ENCODE results near the gene ST8SIA5.

ST8SIA5 gene

DNA sequence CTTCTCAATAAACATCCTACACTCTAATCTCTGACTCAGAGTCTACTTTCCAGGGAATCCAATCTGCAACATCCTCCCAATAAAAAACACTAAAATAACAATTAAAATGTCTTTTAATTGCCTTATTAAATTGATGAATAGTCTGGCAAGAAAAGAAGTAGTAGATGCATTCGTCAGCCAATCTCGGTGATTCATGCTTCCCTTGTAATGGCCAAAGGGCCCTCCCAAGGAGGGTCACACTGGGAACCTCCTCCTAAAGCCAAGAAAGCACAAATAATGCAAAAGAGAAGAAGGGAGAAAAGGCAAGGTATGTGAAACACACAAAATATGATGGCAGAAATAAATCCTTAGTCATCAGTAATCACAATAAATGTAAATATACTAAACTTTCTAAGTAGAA is 16.8 kb downstream of the ST8SIA5 start:
- DNase-seq: no peak

DNA sequence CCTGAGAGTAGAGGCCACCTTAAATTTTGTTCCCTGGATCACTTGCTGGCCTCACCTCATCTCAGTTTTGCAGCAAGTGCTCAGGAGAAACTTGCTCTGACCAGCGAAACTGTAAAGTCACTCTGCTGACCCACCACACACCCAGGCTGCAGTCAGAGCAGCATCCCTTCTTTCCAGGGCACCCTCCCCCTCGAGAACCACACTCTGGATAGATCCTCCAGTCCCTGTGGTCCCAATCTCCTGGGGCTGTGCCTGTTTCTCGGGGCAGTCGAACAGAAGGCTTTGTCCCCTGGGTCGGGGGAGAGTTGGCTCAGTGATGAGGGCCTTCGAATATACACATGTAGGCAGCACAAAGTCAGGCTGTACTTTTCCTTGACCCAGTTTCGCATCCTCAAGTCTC is 18.4 kb downstream of the ST8SIA5 start:
- DNase-seq: no peak

DNA sequence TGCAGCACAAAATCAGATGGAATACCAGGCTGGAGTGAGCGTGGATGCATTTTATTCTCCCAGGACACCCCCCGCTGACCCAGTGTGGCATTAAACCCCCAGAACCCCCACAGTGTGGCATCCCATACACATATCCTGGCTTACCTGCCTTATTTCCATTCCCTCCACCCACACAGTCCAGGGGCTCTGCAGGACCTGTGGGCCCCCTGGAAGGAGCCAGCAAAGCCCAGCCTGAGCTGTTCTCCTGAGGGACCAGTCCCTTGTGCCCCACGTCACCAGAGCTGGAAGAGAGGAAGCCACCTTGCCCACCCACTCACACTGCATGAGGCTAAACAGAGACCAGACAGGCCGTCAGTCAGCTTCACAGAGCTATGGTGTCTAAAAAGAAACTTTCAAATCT is 20.1 kb downstream of the ST8SIA5 start:
- DNase-seq: no peak

DNA sequence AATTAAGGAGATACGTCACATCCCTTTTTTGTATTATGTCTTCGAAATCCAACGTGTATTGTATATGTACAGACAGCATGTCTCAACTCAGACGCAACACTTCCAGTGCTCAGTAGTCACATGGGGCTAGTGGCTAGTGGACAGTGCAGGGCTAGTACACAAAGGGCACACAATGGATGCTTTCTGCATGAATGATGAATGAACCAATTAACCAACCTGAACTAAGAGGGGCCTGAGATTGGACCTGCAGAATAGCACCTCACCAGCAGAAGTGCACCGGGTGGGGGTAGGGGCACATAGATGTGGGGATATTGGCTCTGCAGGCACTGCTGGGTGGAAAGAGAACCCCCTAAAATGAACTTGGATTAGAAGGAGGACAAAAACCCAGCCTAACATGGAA is 20.7 kb downstream of the ST8SIA5 start:
- no peak for DNase-seq

DNA sequence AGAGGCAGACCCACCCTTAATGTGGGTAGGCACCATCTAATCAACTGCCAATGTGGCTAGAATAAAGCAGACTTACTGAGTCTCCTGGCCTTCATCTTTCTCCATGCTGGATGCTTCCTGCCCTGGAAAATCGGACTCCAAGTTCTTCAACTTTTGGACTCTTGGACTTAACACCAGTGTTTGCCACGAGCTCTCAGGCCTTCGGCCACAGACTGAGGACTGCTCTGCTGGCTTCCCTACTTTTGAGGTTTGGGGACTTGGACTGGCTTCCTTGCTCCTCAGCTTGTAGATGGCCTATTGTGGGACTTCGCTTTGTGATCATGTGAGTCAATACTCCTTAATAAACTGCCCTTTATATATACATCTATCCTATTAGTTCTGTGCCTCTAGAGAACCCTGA is 21.9 kb downstream of the ST8SIA5 start:
- no peak for DNase-seq

DNA sequence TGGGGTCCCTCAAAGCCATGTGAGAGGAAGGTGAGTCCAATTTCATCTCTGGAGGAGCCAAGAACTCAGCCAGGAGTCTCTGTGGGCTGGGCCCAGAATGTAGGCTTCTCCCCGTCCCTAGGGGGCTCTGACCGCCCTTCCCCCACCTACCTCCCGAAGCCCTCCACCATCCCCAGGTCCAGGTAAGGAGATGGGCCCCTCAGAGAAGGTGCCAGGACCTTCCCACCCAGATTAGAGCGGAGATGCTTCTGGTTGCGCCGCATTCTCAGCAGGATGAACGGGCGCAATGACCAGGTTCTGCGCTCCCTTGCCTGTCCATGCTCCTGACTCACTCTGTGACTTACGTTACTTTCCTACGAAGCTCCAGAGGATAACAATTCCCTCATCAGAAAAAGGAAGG is 23.0 kb downstream of the ST8SIA5 start:
- no peak for DNase-seq

DNA sequence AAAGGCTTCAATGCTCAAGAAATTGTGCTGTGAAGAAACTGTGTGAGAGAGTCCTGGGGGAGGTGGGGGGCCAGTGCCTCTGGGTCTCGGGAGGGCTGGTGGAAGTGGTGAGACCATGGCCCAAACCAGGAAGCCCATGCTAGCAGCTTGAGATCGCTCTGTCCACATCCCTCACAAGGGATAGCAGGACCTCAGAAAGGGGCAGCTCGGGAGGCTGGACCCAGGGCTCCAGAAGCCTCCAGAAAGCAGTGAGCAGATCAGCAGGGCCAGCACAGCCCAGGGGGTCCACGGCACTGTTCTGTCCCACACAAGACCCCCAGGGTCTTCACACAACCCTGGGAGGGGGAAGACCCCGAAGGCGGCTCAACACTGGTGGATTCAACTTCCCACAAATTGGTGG is 24.1 kb downstream of the ST8SIA5 start:
- DNase-seq: no peak

DNA sequence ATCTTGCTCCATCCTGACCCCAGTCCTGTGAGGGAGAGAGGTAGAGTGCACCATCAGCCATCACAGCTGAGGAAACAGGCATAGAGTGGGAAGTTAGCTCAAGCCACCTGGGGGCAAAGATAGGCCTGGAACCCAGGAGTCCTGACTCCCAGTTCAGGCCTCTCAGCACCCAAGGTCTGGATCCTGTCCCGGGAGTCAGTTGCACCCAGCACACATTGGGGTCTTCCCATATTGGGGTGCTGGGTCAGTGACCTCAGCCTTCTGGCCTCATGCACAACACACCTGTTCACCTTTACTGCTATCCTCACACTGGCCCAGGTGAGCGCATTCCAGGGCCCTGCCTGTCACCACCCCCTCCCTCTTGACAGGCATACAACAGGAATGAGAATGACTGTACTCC is 24.7 kb downstream of the ST8SIA5 start:
- no peak for DNase-seq

DNA sequence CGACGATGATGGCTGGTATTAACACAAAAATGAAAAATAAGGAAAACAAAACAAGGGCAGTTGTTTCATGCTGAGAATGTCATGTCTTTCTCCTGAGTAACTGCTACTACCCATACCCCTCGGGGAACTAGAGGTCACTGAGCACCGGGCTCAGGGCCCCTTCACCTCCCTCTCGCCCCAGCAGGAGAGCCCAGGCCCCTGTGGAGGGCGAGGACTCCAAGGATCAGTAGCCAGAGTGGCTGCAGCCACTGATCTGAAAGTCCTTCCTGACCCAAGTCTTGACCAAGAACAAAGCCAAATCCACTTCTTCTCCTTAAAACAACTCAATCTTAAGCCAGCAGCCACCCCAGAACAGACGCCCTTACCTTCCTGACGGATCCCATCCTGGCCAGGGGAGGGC is 25.5 kb downstream of the ST8SIA5 start:
- no peak for DNase-seq

DNA sequence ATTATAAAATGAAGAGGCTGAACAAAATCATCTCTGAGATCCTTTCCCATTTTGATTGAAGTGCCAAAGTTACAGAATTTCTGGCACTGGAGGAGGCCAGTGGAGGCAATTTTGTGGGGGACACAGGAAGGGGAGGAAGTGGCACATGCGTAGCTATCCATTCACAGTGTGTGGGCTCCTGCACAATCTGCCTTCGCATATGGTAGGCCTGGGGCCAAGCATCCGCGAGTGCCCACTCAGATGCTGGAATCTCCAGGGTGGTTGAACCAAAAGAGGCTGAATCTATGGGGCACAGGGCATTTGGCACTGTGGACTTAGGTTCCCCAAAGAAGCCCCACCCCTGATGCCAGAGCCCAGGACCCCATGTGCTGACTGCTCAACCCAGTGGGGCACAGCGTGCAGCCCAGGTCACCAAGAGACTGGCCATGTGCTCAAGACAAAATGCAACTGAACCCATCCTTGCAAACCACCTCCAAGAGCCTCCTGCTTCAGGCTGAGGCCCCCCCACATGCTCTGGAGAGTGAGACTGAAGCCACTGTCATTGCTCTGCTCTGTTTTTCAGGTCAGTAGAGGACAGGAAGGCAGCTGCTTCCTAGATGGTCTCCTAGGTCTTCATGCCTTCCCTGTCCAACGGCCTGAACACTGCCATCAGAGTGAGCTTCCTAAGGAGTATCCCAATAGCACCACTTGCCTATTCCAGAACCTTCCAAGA is 28.5 kb downstream of the ST8SIA5 start:
- DNase-seq: peak in 21 of 58 donors; percentile 6 to 61 (median 32)

DNA sequence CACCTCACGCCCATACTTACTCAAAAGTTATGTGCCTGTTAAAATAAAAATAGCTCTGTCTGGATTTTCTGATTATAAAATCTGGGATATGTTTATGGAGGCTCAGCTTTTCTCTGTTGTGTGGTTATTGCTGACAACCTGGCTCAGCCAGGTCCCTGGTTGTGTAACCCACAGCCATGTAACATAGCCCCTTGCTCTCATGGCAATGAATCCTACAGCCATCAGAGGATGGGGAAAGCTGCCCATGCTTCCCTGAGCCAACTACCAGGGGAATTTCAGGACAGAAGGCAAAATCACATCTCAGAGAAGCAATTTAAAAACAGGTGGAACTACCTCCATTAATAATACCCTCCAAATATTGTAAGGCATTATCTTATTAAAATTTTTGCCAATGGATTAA is 29.7 kb downstream of the ST8SIA5 start:
- DNase-seq: no peak

DNA sequence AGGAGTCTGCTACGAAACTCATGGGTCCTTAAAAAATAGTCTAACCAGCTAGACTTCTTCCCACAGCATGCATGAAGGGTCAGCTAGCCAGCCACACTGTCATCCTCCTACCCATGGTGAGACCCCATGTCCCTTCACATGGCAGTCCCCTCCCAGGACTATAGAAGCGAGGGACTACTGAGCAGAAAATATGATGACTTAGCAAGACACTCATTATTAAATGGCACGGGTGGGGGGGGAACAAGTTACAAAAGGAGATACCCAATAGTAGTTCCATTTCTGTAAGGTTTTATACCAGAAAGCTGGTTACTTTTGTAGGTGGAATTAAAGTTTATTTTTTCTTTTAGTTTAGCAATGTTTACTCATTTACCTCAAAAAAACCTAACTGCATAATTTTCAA is 31.5 kb downstream of the ST8SIA5 start:
- DNase-seq: no peak

DNA sequence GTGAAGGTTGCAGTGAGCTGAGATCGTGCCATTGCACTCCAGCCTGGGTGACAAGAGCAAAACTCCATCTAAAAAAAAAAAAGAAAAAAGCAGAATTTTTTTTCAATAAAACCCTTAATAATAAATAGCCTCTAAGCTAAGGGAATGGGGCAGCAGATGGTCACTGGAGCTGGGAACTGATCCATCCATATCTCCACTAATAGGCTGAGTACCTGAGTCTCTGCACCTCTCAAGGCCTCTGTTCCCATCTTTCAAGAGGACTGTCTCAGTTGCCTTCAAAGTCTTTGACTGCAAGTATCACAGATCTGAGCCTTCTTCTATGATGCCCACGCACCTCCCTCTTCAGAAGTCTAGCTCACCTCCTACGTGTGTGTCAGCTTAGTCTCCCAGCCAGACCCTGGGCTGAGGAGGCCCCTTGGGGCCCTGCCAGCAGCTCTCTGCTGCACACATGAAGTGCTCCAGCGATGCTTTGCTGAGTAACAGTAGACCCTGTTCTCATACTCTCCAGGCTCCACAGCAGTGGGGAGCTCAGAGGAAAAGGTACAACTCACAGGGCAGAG is 32.9 kb downstream of the ST8SIA5 start:
- no peak for DNase-seq

DNA sequence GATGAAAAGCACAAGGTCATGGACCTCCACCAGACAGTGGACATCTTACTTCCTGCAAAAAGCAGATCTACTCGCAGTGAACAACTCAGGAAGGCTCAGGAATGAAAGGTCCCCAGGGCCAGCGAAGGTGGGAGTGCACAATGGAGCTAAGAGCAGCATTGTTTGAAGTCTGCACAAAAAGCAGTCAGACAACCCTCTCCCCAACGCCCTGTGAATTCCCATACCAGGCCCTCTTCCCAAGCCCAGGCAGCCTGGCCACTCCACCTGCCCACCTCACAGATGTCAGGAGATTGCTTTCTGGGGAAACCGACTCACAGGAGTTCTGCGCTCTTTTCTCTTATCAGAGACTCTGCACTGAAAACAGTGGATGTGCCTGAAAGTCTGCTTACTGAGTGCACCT is 34.8 kb downstream of the ST8SIA5 start:
- DNase-seq: no peak

DNA sequence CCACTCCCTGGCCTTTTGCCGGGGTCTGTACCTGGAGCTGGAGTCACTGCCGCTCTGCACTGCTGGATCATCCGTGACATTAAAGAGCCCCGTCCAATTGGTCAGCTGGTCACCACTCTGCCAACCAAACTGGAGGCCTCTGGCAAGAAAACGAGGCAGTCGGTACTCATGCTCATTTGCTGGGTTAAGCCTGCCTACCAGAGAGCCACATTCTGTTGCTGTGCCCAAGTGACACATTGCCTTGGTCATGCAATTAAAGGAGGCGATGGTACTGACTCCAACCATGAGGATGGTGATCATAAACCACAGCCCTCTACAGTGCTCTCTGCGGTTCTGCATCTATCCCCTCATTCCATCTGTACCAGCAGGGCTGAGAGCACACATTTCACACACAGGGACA is 35.5 kb downstream of the ST8SIA5 start:
- no peak for DNase-seq

DNA sequence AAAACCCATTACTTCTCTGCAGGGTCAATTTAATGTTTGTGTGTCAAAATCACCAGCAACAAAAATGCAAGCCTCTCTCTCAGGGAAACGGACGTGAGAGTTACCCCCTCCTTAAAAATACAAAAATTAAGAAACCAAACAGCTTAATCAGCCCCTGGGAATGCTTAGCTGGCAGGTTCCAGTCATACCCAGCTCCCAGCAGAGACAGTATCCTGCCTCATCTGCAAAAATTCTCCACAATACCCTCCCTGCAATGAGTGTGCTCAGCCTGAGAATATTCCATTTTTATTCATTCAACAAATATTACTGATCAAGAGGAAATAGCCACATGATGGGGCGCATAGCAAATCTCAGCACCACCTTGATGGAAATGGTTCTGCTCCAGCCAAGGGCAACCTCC is 36.3 kb downstream of the ST8SIA5 start:
- DNase-seq: no peak

DNA sequence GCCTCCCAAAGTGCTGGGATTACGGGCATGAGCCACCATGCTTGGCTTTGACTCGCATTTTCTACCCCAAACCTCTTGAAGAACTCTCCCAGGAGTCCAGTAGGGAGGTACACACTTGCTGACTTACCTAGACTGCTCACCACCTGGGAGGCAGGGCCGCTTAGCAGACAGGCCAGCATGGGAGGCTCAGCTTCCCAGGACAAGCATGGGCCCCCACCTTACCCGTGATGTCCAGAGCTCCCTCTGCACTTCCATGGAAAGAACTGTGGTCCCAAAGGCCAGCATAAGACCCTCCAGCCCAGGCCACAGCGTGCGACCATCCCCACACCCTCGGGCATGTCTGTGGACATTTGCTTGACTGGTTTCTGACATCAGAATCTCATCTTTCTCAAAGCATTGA is 36.8 kb downstream of the ST8SIA5 start:
- DNase-seq: no peak

DNA sequence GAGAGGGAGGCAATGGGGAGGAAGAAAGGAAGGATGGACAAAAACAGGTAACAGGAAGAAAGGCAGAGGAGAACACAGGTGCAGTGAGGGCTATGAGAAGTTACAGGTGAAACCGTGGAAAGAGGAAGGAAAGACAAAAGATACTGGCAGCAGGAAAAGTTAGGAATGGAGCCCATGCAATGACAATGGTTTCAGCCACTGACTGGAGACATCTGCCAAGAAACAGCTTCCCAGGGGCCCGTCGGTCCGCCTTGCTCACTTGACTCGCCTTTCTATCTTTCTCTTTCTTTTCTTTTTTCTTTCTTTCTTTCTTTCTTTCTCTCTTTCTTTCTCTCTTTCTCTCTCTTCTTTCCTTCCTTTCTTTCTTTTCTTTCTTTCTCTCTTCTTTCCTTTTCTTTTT is 37.5 kb downstream of the ST8SIA5 start:
- no peak for DNase-seq

DNA sequence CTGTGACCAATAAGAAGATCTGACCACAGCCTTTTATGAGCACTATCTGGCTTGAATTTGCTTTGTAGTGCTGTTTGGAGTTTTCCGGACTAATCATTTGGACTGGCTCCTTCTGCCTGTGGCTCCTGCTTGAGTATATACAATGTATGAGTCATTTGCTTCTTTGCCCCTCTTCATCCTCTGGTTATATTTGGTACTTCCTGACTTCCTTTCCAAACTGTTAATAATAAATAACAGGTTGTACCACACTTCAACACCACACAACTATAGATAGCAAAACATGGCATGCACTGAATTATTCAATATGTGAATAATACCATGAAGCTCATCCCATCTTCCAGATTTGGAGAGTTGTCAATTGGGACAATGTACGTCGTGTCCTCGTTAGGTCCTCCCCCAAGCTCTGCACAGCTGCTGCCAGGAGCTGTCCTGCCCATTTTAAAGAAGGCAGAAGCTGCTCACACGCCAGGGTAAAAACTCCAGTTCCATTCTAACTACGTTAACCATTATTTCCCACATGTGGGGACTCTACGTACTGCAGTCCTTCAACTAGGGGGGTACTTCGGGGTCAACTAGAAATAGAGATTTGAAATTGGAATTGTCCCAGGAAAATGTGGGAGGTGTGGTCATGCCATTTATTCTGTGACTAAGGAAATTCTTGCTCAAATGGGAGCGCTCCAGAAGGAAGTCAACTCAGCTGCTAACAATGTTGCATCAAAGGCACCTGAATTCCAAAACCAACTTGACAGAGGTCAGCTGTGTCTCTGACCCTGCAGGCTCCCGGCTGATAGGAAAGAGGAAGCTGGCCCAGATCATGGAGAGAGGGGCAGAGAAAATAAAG is 38.1 kb downstream of the ST8SIA5 start:
- DNase-seq: peak in 12 of 58 donors; percentile 6 to 63 (median 28)

DNA sequence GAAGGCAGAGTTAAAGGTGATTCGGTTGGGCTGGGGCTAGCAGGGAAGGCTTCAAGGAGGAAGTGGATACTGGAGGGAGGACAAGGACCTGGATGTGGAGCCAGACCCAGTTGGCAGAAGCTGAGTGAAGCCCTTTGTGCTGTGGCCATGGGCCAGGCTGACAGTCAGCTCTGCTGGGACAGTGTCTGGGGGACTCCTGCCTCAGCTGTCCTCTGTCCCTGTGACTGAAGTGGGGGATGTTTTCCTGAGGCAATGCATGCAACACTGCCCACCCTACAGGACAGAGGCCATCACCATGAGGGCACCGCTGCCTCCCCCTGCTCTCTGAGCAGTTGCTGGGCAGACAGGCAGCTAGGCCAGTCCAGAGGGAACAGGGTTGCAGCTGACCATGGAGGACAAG is 40.0 kb downstream of the ST8SIA5 start:
- peak in 18 of 58 donors; percentile 5 to 59 (median 22) for DNase-seq

DNA sequence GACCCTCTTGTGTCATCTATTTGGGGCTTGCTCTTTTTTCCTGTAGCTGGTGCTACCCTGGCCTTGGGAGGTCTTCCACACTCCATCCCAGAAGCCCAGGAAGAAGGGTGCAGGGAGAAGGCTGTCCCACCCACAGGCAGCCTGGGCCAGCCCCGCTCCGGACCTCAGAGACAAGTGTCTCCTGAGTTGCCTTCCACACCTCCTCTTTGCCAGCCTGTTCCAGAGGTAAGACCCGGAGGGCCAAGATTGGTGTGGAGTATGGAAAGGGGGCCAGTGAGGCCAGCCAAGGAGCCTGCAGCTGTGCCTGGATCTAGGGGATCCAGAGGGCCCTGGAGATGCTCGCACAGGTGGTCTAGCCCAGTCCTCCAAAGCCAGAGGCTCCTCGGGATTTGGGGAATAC is 40.5 kb downstream of the ST8SIA5 start:
- no peak for DNase-seq

DNA sequence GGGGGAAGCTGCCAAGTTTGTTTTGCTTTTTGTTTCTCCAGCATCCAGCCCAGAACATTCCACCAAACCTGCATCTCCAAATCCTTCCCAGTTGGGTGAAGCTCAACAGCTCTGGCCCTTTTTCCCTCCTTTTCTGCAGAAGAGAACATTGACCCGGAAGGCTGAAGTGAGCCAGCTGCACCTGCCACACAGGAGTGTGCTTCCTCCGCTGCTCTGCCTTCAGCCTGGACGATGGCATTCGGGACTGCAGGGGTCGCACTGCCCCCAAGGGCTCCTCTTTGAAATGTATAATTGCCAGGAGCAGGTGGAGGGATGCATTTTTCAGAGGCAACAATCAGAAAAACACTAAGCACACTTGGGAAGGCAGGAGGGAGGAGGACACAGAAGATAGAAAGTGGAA is 41.8 kb downstream of the ST8SIA5 start:
- DNase-seq: no peak

DNA sequence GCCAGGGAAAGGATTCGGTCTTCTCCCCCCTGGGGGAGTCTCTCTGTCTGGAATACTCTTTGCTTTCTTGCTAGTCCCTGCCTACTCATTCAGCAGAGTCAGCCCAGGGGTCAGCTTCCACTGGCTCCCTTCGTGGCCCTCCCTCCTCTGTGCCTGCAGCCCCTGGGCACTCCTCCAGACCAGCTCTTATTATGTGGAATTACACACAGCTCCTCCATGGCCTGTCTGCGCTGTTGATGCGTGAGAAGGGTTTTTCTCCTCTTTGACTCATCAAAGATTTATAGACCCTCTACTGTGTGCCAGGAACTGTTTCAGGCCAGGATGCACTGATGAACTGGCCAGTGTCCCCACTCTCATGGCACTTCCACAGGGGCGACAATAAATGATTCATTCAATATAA is 44.4 kb downstream of the ST8SIA5 start:
- DNase-seq: peak in 9 of 58 donors; percentile 6 to 46 (median 20)

All from anterior cingulate cortex (tissue), 58 donors.